ENCODE data around the gene KPNA3. TPM values are rescaled to one million over a fixed set of nuclear protein-coding genes. Genes with fewer than 3 reads are reported as not detected.

The KPNA3 gene
- total and polyA plus RNA-seq, 2 experiments from 2014 or later: 30.5 to 55.7 TPM

DNA sequence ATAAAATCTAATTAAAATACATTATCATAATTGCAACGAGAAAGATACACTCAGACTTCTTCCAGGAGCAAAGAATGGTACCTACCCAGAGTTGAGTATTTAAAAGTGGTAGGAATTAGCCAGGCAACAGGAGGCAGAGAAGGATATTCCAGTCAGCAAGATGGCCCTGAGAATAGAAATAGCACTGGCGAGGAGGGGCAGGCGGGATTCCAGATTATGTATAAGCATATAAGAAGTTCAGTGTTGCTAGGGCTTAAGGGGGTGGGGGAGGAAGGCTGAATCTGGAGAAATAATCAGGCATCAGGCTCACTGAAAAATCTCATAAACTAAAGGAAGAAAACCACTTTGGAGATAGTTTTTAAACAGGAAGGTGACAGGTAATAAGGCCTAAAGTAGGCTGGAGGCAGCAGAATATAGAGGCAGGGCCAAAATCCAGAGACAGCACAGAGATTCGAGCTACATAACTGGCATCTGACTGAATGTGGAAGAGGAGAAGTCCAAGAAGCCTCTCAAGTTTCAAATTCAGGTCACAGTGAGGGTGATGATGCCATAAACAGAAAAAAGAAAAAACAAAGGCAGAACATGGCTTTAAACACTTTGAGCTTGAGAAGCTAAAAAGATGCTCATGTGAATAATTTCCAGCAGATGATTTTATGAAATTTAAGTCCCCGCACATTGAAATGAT lies 7.5 kb downstream of the KPNA3 start:
- Histone ChIP-seq H3K4me1 (ENCODE audit: insufficient read depth) (peaks cover 36% of the 10 kb centered on the region), H2AFZ (no peak overlapping the region), H3K36me3 (ENCODE audit: insufficient read depth) (no peaks in the 10 kb centered on the region), H3K27me3 (ENCODE audit: insufficient read depth) (no peaks in the 10 kb centered on the region), H3K4me2 (no peak overlapping the region), H3K4me3 (no peak overlapping the region), H4K20me1 (replicated peaks; ENCODE audit: insufficient read depth) (peaks cover 40% of the 10 kb centered on the region), H3K79me2 (replicated peaks; ENCODE audit: insufficient read depth) (peaks cover 100% of the 10 kb centered on the region), H3F3A (replicated peaks; ENCODE audit: low read depth) (no peaks in the 10 kb centered on the region), H3K9me2 (ENCODE audit: insufficient read depth) (no peaks in the 10 kb centered on the region), H3K27ac (ENCODE audit: low read depth) (no peak overlapping the region)
- Mint-ChIP-seq H3K27ac (peak overlapping the region; percentile 20; the same call in 1 of the 2 replicates), H3K4me1 (peaks cover 33% of the 10 kb centered on the region), H3K9me3 (no peaks in the 10 kb centered on the region), H3K27me3 (ENCODE audit: insufficient read depth, low read depth, poor library complexity) (no peaks in the 10 kb centered on the region), H3K36me3 (ENCODE audit: low read depth) (peaks cover 11% of the 10 kb centered on the region; the same call in 2 of the 3 replicates), H3K4me3 (no peak overlapping the region)
- no peak for TF ChIP-seq NANOG (IDR thresholded peaks at IDR 0.05; ENCODE audit: borderline replicate concordance)
- no peak for TF ChIP-seq ZNF331 (CRISPR knock-in tag; IDR thresholded peaks at IDR 0.05; ENCODE audit: low read depth)
- TF ChIP-seq EZH2 (IDR thresholded peaks at IDR 0.05; ENCODE audit: low read depth, unreplicated experiment): no peak
- TF ChIP-seq, protein P1, sequence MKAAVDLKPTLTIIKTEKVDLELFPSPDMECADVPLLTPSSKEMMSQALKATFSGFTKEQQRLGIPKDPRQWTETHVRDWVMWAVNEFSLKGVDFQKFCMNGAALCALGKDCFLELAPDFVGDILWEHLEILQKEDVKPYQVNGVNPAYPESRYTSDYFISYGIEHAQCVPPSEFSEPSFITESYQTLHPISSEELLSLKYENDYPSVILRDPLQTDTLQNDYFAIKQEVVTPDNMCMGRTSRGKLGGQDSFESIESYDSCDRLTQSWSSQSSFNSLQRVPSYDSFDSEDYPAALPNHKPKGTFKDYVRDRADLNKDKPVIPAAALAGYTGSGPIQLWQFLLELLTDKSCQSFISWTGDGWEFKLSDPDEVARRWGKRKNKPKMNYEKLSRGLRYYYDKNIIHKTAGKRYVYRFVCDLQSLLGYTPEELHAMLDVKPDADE (IDR thresholded peaks at IDR 0.05): no peak
- no peak for TF ChIP-seq ZNF114 (CRISPR knock-in tag; IDR thresholded peaks at IDR 0.05)
- TF ChIP-seq EZH2phosphoT487 (IDR thresholded peaks at IDR 0.05; ENCODE audit: unreplicated experiment): no peak
- TF ChIP-seq JUNB (IDR thresholded peaks at IDR 0.05; ENCODE audit: unreplicated experiment): no peak
- TF ChIP-seq, protein P2, sequence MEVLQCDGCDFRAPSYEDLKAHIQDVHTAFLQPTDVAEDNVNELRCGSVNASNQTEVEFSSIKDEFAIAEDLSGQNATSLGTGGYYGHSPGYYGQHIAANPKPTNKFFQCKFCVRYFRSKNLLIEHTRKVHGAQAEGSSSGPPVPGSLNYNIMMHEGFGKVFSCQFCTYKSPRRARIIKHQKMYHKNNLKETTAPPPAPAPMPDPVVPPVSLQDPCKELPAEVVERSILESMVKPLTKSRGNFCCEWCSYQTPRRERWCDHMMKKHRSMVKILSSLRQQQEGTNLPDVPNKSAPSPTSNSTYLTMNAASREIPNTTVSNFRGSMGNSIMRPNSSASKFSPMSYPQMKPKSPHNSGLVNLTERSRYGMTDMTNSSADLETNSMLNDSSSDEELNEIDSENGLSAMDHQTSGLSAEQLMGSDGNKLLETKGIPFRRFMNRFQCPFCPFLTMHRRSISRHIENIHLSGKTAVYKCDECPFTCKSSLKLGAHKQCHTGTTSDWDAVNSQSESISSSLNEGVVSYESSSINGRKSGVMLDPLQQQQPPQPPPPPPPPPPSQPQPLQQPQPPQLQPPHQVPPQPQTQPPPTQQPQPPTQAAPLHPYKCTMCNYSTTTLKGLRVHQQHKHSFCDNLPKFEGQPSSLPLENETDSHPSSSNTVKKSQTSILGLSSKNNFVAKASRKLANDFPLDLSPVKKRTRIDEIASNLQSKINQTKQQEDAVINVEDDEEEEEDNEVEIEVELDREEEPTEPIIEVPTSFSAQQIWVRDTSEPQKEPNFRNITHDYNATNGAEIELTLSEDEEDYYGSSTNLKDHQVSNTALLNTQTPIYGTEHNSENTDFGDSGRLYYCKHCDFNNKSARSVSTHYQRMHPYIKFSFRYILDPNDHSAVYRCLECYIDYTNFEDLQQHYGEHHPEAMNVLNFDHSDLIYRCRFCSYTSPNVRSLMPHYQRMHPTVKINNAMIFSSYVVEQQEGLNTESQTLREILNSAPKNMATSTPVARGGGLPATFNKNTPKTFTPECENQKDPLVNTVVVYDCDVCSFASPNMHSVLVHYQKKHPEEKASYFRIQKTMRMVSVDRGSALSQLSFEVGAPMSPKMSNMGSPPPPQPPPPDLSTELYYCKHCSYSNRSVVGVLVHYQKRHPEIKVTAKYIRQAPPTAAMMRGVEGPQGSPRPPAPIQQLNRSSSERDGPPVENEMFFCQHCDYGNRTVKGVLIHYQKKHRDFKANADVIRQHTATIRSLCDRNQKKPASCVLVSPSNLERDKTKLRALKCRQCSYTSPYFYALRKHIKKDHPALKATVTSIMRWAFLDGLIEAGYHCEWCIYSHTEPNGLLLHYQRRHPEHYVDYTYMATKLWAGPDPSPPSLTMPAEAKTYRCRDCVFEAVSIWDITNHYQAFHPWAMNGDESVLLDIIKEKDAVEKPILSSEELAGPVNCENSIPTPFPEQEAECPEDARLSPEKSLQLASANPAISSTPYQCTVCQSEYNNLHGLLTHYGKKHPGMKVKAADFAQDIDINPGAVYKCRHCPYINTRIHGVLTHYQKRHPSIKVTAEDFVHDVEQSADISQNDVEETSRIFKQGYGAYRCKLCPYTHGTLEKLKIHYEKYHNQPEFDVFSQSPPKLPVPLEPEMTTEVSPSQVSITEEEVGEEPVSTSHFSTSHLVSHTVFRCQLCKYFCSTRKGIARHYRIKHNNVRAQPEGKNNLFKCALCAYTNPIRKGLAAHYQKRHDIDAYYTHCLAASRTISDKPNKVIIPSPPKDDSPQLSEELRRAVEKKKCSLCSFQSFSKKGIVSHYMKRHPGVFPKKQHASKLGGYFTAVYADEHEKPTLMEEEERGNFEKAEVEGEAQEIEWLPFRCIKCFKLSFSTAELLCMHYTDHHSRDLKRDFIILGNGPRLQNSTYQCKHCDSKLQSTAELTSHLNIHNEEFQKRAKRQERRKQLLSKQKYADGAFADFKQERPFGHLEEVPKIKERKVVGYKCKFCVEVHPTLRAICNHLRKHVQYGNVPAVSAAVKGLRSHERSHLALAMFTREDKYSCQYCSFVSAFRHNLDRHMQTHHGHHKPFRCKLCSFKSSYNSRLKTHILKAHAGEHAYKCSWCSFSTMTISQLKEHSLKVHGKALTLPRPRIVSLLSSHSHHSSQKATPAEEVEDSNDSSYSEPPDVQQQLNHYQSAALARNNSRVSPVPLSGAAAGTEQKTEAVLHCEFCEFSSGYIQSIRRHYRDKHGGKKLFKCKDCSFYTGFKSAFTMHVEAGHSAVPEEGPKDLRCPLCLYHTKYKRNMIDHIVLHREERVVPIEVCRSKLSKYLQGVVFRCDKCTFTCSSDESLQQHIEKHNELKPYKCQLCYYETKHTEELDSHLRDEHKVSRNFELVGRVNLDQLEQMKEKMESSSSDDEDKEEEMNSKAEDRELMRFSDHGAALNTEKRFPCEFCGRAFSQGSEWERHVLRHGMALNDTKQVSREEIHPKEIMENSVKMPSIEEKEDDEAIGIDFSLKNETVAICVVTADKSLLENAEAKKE (CRISPR knock-in tag; IDR thresholded peaks at IDR 0.05): no peak
- DNase-seq (ENCODE audit: low spot score) (no peak), ATAC-seq (no peak)

Measured in GM23338 (cell line).